GM21381 (cell line): Measurements from ENCODE around the gene MELK.

ENCODE experiments used
- ATAC-seq: cut with Tn5 transposase; IDR thresholded peaks from one replicate; pipeline ENCODE4 v1.9.1; 2021; ENCODE audit warnings: mild to moderate bottlenecking, moderate library complexity; ENCODE audit not compliant: unreplicated experiment

Gene MELK

DNA sequence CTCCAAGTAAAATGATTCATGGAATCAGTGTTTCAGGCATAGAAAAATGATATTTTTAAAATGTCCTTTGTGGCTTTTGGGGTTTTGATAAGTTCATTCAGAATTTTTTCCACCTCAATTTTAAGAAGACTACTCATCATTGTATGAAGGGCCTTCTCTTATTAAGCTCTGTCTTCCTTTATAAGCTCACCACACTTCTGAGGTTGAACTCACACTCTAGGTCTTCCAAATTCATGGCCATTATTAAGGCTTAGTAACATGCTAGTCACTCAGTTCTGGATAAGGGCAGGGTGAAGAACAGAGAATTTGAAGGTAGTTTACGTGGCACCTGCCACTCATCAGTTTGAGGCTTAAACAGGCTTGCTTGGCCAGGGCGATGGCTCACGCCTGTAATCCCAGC lies 4.2 kb downstream of the MELK start:
- no peak for ATAC-seq

- ATAC-seq = no peak
These were observed 12.1 kb downstream of the MELK start for GRCh38 chr9:36584620-36585460.

DNA sequence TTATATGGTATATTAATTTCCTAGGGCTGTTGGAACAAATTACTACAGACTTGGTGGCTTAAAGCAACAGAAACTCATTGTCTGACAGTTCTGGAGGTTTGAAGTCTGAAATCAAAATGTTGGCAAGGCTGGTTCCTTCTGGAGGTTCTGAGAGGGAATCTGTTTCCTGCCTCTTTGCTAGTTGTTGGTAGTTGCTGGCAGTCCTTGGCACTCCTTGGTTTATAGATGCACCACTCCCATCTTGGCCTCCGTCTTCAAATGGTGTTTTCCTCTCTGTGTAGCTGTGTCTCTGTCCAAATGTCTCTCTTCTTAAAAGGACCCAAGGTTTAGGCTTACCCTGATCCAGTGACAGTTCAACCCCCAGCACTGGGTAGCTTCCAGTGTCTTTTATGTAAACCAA lies 17.5 kb downstream of the MELK start:
- ATAC-seq = no peak

DNA sequence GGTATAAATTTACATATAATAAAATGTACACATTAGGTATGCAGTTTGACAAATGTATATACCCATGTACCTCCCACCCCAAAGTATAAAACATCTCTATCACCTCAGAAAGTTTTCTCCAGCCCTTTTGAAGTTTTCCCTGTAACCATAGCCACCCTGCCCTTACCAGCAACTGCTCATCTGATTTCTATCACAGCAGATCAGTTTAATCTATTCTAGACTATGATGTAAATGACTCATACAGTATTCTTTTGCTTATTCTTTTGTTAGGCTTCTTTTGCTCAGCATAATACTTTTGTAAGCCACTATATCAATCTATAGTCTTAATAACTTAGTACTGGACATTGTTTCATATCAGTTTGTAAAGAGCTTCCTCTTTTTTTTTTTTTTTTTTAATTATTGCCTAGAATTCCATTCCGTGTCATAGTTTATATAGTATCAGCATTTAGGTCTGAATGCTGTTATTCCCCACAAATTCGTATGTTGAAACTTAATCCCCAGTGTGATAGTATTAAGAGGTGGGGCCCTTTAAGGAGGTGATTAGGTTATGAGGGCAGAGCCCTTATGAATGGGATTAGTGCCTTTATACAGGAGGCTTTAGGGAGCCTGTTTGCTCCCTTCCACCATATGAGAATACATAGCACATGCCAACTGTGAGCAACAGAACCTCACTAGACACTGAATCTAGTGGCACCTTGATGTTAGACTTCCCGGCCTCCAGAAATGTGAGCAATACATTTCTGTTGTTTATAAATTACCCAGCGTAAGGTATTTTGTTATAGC lies 20.3 kb downstream of the MELK start:
- no peak for ATAC-seq

- ATAC-seq = no peak
These were observed 21.5 kb downstream of the MELK start for GRCh38 chr9:36594213-36594612.

DNA sequence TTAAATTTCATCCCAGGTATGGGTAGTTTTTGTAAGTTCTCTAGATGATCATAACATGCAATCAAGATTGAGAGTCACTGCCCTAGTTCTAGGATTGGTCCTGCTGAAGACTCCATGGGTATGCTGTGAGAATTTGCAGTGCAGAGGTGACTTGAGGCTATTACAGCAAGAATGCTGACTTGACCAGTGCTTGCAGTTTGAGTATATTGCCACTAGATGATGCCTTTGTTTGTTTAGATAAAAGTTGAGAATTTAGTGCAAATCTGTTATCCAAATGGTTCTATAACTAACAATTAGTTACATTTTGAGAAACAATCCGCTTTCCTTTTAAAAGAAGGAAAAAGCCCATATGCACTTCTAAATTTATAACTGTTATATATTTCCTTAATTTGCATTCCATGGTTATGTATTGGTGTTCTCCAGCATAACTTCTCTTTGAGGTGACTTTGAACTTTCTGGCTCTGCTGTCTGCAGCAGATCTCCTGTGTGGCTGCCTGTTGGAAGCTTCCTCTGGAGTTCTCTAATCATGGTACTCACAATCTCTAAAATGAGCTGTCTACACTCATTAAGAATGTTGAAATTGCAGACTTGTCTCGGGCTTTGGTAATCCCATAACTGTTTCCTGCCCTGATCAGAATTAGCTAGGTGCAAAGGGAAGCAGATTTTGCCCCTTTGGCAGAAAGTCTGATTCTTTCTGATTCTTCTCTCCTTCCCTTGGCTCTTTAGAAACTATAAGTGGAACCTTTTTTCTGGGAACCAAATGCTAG lies 24.9 kb downstream of the MELK start:
- no peak for ATAC-seq

- ATAC-seq = no peak
These were observed 25.6 kb downstream of the MELK start for GRCh38 chr9:36598273-36598672.

DNA sequence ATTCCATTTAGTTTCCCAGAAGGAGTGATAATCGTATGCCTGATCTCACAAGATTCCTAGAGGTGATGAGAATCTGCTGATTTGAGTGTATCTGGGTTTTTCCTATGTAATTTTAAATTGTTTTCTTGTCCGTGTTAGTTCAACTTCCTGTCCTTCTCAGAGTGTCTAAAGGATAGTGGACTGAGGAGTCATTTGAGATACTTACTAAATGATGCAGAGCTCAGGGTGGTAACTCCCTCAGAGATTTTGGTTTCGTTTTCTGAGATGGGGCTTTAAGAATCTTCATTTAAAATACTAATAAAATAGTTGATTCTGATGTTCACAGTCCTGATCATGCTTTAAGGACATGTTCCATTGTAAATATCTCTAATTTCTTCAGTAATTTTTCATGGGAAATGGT lies 30.3 kb downstream of the MELK start:
- no peak for ATAC-seq

- ATAC-seq = no peak
These were observed 36.6 kb downstream of the MELK start for GRCh38 chr9:36609306-36609705.

DNA sequence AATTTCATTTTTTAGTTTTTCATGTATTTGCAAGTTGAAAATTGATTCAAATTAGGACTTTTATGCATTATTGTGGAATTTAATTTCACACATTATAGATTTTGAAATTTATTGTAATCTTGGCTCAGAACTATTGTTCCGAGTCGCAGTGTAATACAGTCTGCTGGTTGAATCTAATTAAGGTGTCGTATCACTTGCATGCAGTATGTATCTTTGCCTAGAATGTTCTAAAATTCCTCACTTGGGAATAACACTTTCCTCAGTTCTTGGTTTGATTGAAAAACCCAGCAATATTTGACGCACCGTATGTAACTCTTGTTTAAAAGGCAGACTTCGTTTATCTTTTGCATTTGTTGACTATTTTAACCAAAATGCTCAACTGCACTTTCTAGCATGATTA lies 49.4 kb downstream of the MELK start:
- ATAC-seq = no peak

DNA sequence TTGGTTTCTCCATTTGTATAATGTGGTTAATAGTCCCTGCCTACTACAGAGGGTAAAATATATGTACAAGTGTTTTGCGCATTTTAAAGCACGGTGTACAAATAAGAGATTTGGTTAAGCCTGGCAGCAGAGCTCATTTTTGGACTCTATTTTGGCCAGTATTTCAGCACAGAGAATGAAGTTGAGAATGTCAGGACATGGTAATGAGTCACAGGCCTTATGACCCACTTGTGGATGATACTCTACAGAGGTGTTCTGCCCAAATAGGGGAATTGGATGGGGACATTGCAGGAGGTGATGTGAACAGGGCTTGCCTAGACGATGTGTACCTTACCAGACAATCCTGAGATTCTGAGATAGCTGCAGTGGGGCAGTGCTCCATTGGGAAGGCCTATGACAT lies 50.6 kb downstream of the MELK start:
- ATAC-seq = no peak

DNA sequence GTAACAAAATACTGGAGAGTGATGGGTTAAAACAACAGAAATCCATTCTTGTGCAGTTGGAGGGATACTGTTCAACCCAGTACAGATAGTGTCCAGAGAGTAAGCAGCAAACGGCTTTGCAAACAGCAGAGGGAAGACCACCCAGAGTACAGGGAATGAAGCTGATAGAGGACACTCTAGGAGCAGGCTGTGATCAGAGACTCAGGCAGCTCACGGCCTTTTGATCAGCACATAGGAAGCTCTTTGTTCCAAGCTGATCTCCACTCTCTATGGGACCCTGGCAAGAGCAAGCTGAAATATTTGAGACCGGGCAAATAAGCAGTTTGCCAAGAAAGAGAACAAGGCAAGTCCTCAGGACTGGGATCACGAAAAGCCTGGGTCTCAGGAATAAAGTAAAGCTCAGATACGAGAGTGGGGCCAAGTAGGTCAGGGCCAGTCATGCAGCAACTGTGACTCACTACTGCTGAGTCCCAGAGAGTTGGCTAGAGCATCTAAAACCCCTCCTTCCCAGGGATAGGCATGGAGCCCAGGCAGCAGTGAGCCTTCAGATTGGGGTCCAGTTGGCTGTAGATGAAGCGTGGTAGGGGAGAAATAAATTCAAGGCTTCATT lies 52.4 kb downstream of the MELK start:
- ATAC-seq = no peak

GRCh38 chr9:36632892-36633291 lies 60.2 kb downstream of the MELK start:
- ATAC-seq = no peak

- ATAC-seq = no peak
These were observed 65.0 kb downstream of the MELK start for GRCh38 chr9:36637491-36638270.

DNA sequence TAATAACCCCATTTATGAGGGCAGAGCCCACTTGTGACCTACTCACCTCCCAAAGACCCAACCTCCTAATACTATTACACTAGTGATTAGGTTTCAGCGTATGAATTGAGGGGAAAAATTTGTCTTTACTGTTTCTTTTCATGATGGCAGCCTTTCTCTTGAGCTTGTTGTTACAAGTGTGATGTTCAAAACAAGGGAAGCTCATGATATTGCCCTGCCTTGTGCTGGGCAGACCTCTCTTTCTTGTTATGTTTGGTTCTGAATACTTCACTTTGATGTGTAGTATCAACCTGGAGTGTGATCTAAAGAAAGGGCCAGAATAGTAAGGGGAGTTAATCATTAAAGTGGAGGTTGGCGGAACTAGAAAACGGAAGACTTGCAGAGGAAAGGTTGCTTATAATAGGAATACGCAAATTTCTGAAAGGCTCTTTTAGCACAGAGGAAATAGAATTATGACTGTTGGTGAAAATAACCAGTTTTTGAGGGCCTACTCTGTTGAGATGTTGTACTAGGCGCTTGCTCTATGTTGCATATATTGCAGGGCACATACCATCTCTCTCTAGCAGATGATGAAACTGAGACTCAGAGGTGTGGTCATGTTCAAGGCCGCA lies 68.2 kb downstream of the MELK start:
- no peak for ATAC-seq

- no peak for ATAC-seq
These were observed 70.1 kb downstream of the MELK start for GRCh38 chr9:36642817-36643216.

DNA sequence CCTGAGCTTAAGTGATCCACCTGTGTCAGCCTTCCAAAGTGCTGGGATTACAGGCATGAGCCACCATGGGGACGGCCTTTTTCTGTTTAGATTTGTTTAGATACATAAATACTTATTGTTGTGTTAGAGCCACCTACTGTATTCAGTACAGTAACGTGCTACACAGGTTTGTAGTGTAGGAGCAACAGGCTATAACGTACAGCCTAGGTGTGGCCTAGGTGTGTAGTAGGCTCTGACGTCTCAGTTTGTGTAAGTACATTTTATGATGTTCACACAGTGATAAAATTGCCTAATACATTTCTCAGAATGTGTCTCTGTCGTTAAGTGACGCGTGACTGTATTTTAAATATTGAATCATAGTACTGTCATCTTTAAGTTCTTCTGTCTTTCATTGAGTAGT lies 84.1 kb downstream of the MELK start:
- no peak for ATAC-seq

DNA sequence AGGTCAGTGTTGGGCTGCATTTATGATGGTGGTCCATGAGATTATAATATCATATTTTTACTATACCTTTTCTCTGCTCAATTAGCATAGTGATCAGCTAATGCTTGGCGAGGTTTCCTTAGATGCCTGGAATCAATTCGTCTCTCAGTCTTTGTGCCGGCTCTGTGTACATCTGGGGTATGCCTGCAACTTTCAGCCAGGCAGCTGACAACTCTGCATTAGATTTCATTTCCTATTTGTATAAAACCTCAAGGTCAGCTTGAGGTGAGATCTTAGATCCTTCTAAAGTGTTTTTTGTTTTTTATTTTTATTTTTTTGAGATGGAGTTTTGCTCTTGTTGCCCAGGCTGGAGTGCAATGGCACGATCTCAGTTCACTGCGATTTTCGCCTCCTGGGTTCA lies 86.8 kb downstream of the MELK start:
- no peak for ATAC-seq

GRCh38 chr9:36664806-36665205 lies 92.1 kb downstream of the MELK start:
- no peak for ATAC-seq

DNA sequence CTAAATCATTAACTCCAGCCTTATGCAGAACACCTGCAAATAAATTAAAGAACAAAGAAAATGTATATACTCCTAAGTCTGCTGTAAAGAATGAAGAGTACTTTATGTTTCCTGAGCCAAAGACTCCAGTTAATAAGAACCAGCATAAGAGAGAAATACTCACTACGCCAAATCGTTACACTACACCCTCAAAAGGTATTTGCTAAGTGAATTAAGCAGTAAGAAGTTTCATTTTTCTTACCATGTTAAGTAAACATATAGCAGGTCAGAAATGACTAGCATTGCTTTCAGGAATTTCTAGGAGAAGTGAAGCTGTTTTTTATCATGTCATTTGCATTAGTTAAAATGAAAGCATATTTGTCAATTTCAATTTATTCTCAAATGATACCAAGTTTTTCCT lies 92.7 kb downstream of the MELK start:
- ATAC-seq = no peak
